Lower lobe of right lung (tissue), 2 donors: ENCODE data around the gene SGCA. TPM values are rescaled to one million over a fixed set of nuclear protein-coding genes. Genes with fewer than 3 reads are reported as not detected.
A peak's percentile ranks its signal among the peaks of the same experiment; 100 is the strongest.

ENCODE experiments used
- ATAC-seq, 2 donors: fragments of 200-7000 bp; cut with Tn5 transposase; one replicate each; pipeline ENCODE4 v1.9.1; 2020 to 2022; ENCODE audit warnings: mild to moderate bottlenecking in 2 of 2, moderate library complexity in 2 of 2
- DNase-seq: peaks from one replicate; pipeline ENCODE4 v3.0.0-alpha.2; 2020
- H3K27ac ChIP-seq: fragments of 200-600 bp; one replicate; pipeline ENCODE4 v1.8.0; 2022
- H3K27me3 ChIP-seq: fragments of 200-600 bp; one replicate; pipeline ENCODE4 v1.8.0; 2022; ENCODE audit warnings: low read depth
- H3K36me3 ChIP-seq: fragments of 200-600 bp; one replicate; pipeline ENCODE4 v1.8.0; 2022; ENCODE audit warnings: mild to moderate bottlenecking
- H3K4me1 ChIP-seq: fragments of 200-600 bp; one replicate; pipeline ENCODE4 v1.8.0; 2022
- H3K4me3 ChIP-seq: fragments of 200-600 bp; one replicate; pipeline ENCODE4 v1.8.0; 2022; ENCODE audit warnings: mild to moderate bottlenecking
- H3K9me3 ChIP-seq: fragments of 200-600 bp; one replicate; pipeline ENCODE4 v1.8.0; 2022
- intact Hi-C: fragments of 100-400 bp; cut with DNase I; formaldehyde crosslinking; loops from one replicate; pipeline ENCODE4 v1.11.0; 2022
- total RNA-seq: library from RNA; stranded (reverse); fragmentation: NEBNext Ultra II Directional; extraction: Animal tissue kit (Norgen Biotek cat#: 25700); gene quantifications from one replicate; pipeline ENCODE4 v1.2.1, GENCODE V29; 2021
- TF ChIP-seq, protein P1 (sequence below): fragments of 200-600 bp; IDR thresholded peaks from one replicate; pipeline ENCODE4 v1.8.0; 2022; ENCODE audit warnings: antibody characterized with exemption, mild to moderate bottlenecking
- donor health status: DM: no; HTN: yes; CAD: no; lungs with severe emphysema.

SGCA gene
- total RNA-seq, 1 donor from 2014 or later, result 9.1 TPM

DNA sequence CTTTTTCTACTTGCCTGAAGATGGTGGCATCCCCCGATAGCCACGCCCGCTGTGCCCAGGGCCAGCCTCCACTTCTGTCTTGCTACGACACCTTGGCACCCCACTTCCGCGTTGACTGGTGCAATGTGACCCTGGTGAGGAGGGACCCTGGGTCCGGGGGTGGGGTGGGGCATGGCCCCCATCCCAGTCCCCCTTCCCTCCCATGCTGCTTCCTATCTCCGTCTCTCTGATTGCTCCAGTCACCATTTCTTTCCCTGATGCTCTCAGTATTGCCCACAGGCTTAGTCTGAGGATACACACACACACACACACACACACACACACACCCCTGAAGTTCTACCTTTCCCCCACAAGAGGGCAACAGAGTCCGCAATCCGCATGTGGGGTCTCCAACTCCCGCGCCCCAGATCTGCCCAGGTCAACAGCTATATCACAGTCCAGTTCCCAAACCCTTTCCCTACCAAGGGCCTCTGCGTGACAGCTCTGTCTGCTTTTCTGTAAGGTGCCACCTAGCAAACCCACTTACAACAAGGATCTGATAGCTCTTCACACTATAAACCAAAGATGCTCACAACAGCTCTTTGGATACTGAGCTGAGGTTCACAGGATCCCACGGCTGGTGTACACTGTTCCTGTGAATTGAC lies 3.4 kb downstream of the SGCA start:
- H3K27ac ChIP-seq, result no peak overlapping the region
- DNase-seq (peak; percentile 54), ATAC-seq (peak; percentile 71 to 83)
- H3K36me3 ChIP-seq, result no peaks in the 10 kb centered on the region
- H3K9me3 ChIP-seq, result no peaks in the 10 kb centered on the region
- intact Hi-C loops, result no loop called here
- H3K4me1 ChIP-seq, result peaks cover 13% of the 10 kb centered on the region
- no peak overlapping the region for H3K4me3 ChIP-seq
- no peaks in the 10 kb centered on the region for H3K27me3 ChIP-seq
- TF ChIP-seq, protein P1, sequence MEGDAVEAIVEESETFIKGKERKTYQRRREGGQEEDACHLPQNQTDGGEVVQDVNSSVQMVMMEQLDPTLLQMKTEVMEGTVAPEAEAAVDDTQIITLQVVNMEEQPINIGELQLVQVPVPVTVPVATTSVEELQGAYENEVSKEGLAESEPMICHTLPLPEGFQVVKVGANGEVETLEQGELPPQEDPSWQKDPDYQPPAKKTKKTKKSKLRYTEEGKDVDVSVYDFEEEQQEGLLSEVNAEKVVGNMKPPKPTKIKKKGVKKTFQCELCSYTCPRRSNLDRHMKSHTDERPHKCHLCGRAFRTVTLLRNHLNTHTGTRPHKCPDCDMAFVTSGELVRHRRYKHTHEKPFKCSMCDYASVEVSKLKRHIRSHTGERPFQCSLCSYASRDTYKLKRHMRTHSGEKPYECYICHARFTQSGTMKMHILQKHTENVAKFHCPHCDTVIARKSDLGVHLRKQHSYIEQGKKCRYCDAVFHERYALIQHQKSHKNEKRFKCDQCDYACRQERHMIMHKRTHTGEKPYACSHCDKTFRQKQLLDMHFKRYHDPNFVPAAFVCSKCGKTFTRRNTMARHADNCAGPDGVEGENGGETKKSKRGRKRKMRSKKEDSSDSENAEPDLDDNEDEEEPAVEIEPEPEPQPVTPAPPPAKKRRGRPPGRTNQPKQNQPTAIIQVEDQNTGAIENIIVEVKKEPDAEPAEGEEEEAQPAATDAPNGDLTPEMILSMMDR, result peak; percentile 47

DNA sequence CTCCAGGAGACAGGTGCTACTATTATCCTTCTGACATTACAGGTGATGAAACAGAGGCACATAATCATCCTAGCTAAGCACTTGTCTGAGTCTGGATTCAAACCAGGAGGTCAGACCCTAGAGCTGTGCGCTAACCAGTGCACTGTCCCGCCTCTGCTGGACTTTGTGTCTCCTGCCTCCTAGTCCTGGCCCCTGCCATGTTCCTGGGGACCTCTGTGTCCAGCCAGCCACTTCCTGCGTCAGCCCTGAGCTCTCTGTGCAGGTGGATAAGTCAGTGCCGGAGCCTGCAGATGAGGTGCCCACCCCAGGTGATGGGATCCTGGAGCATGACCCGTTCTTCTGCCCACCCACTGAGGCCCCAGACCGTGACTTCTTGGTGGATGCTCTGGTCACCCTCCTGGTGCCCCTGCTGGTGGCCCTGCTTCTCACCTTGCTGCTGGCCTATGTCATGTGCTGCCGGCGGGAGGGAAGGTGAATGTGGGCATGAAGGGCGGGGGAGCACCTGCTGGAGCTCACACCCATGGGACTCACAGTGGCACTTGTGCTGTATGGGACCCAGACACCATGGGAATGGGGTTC lies 4.2 kb downstream of the SGCA start:
- H3K4me3 ChIP-seq, result no peak overlapping the region
- H3K27me3 ChIP-seq, result no peaks in the 10 kb centered on the region
- TF ChIP-seq, protein P1, result no peak
- no peak for ATAC-seq
- intact Hi-C loops, result no loop called here
- peaks cover 13% of the 10 kb centered on the region for H3K4me1 ChIP-seq
- peak; percentile 37 for DNase-seq
- H3K36me3 ChIP-seq, result no peaks in the 10 kb centered on the region
- H3K27ac ChIP-seq, result no peak overlapping the region
- H3K9me3 ChIP-seq, result no peaks in the 10 kb centered on the region

DNA sequence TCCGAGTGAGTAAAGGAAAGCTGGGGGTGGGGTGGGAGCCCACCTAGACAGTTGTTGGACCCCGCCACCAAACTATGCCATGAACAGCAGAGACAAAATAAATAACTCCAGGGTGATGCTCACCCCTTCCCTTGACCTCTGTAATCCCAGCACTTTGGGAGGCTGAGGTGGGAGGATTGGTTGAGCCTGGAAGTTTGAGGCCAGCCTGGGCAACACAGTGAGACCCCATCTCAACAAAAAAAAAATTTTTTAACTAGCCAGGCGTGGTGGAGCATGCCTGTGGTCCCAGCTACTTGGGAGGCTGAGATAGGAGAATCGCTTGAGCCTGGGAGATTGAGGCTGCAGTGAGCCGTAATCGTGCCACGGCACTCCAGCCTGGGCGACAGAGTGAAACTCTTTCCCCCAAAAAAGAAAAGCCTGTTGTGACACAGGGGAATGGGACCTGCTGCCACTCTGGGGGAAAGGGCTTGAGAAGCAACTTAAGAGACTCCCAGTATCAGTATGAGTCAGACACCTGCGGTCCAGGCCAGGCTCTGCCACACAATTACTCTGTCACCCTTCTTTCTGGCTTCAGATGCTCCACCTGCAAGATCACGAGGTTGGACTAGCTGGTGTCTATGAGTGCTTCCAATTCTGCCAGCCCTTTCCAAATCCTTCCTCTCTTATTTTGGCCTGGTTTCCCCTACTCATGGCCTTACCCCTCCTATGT lies 5.0 kb downstream of the SGCA start:
- Histone ChIP-seq H3K4me3 (no peak overlapping the region), H3K36me3 (no peaks in the 10 kb centered on the region), H3K27ac (no peak overlapping the region), H3K4me1 (peaks cover 13% of the 10 kb centered on the region), H3K27me3 (no peaks in the 10 kb centered on the region), H3K9me3 (no peaks in the 10 kb centered on the region)
- DNase-seq (no peak), ATAC-seq (no peak)
- TF ChIP-seq, protein P1, result no peak
- intact Hi-C loops, result no loop called here

DNA sequence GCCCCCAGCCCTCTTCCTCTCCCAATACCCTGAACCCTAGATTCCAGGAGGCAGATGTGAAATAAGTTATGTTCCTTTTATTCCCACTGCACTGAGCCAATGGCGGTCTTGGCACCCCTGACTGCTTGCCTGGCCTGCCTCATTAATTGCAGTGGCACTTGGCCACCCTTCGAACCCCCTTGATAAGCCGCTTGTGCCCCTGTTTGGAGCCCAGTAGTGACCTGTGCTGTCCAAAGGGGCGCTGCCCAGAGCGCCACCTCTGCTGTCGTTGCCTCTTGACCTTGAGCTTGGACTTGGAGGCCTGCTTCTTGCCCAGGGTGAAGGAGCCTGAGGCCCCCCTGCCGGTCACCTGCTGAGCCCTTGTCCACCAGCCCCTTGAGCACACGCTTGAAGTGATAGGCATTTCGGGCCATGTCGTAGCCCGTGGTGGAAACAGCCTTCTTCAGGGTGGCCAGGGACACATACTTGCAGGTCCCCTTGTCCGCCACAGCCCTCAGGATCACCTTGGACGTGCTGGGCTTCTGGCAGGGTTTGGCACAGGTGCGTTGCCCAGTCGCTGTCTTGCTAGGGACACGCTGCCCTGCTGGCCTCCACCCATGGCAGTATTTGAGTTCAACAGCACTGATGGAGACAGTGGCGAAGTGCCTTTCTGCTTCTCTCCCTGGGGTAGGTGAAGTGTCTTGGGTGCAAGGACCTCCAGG lies 5.7 kb downstream of the SGCA start:
- Histone ChIP-seq H3K27me3 (no peaks in the 10 kb centered on the region), H3K9me3 (no peaks in the 10 kb centered on the region), H3K4me3 (no peak overlapping the region), H3K27ac (no peak overlapping the region), H3K36me3 (no peaks in the 10 kb centered on the region), H3K4me1 (peaks cover 13% of the 10 kb centered on the region)
- ATAC-seq (no peak), DNase-seq (no peak)
- intact Hi-C loops, result no loop called here
- TF ChIP-seq, protein P1, result no peak

DNA sequence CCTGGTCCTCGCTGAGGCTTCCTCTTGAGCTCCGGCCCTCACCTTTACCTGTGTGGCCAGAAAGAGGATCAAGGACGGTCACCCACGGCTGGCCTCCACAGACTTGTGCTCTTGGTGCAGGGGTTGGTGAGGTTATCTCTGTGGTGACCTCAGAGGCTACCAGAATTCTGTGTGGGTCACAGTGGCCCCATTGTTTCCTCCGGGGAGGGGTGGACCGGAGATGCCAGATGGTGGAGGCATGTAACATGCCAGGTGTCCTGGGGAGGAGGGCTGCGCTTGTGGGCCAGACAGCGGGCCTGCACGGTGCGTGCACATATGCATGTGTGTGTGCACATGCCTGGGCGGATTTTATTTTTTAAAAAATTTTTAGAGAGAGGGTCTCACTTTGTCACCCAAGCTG lies 6.3 kb downstream of the SGCA start:
- DNase-seq (no peak), ATAC-seq (no peak)
- Histone ChIP-seq H3K27me3 (no peaks in the 10 kb centered on the region), H3K4me3 (no peak overlapping the region), H3K36me3 (no peaks in the 10 kb centered on the region), H3K27ac (no peak overlapping the region), H3K4me1 (peaks cover 13% of the 10 kb centered on the region), H3K9me3 (no peaks in the 10 kb centered on the region)
- TF ChIP-seq, protein P1, result no peak
- intact Hi-C loops, result no loop called here
